IPS DF 4.7 (cell line): ENCODE data around the gene PANK1.
"Not testable (repeated sequence)": the region's sequence is repeated elsewhere in the genome, so short reads cannot be mapped to it uniquely, and the experiment has no call there.

Experiments
- DNase-seq: peaks from one replicate; pipeline ENCODE4 v3.0.0-alpha.2; 2013; ENCODE audit warnings: low spot score; ENCODE audit errors: extremely low read depth

Gene PANK1

DNA sequence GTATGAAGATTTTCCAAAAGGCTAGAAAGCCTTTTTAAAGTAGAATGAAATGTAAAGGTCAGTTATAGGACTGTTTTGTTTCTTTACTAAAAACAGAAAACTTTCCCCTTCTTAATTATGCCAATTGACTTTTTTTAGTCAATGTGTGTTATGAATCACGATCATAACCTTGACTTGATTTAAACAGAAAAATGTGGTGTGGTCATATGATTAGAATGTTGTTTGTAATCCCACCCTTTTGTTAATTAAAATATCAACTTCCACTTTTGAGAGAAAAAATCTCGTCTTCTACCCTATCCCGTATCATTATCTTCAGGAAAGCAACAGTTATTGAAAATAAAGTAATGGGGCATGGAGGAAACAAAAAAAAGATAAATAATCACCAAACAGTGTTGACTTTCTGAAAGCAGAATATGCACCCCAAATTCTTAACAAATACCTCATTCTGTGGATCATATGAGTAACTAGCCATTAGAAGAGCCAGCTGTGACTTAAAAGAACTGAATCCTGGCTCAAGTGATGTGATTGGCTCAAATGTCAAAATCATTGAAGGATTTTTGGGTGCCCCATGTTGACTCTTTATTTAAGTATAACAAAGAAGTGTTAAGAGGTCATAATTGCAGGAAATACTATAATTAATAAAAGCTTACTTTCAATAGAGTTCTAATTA lies 77.3 kb downstream of the PANK1 start:
- DNase-seq: no peak

DNA sequence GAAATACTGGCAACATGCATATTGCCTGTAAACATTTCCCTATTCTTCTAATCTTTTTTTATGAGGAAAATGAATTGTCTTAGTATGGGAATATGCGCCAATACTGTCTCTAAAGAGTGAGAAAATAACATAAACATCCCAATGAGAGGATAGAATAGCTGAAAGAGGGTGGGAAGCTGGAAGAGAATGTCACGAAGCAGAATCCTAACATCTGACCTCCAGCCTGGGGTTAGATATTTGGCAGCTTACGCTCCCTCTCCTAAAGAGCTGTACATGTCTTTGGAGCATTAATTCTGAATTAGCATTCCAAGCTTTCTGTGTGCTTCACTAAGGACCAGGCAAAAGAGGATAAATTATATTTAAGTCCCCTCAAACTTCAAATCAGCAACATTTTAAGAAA lies 78.0 kb downstream of the PANK1 start:
- DNase-seq: no peak

DNA sequence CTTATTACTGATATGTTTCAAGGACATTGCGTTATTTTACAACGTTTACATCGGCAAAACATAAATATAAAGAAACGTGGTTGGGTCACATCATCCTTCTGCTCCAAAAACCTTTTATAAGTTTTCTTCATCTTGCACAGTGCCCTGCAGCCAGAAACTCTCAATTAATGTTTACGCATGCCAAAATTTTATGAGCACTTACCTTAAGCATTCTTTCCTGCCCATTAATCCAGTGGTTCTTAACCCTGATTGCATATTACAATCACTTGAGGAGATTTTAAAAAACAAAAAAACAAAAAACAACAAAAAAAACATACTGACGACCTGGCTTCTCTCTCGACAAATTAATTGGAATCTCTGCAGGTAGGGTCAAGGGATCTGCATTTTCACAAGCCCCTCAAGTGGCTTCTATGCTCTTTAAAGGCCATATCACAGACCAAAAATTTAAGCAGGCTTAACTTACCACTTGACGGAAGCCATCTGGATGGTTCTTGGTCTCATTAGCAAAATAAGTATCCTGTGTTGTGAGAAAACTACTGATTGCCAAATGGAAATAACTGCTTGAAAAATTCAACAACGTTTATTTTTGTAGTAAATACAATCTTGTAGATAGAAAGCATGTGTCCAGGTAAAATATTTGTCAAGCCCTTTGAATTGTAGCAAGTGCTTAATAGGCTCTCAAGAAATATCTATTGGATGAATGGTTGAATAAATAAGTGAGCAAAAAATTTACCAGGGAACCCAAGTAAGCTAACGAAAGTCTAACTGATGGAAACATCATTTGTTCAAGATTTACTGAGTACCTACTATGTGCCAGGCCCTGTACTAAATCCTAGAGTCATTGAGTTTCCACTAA lies 78.7 kb downstream of the PANK1 start:
- no peak for DNase-seq

DNA sequence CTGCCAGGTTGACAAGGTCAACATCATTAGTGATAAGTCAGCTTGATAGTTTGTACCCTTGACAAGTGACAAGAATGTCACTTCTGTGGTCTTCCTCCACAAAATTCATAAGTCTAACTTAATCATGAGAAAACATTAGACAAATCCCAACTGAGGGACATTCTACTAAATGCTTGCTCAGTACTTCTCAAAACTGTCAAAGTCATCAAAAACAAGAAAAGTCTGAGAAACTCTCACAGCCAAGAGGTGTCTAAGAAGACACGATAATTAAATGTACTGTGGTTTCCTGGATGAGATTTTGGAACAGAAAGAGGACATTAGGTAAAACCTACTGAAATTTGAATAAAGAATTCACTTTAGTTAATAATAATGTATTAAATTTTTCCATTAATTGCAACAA lies 79.9 kb downstream of the PANK1 start:
- DNase-seq: no peak

DNA sequence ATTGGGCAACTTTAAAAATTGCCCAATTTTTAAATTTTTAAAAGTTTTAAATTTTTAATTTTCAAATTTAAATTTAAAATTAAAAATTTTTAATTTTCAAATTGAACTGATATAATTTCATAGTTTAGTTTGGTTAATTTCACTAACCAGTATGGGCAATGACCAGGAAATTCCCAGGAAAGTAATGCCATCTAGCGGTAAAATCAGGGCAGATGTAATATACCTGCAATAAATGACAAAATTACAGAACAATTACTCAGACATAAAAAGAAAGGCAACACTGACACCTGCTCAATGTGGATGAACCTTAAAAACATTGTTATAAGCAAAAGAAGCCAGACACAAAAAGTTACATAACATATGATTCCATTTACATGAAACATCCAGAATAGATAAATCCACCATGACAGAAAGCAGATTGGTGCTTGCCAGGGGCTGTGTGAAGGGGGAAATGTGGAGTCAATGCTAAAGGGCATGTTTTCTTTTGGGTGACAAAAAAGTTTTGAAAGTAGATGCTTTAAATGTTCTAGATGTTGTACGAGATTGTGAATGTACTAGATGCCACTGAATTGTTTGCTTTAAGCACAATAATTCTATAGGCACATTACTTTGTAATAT lies 81.1 kb downstream of the PANK1 start:
- DNase-seq: no peak

DNA sequence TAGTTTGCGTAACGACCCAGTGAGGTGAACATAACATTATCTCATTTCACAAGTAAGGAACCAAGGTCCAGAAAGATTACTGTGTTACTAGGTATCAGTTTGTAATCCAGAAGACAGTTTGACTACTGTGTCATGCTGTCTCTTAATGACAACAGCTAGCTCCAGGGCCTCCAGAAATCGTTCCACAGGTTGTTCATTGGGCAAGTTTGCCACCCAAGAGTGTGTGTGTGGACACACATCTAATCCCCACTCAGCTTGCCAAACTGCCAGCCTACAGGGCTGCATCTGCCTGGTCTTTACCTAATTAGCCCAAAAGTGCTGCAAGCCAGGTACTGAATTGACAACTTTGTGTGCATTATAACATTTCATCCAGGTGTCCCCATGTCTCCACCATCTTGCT lies 81.7 kb downstream of the PANK1 start:
- DNase-seq: no peak

DNA sequence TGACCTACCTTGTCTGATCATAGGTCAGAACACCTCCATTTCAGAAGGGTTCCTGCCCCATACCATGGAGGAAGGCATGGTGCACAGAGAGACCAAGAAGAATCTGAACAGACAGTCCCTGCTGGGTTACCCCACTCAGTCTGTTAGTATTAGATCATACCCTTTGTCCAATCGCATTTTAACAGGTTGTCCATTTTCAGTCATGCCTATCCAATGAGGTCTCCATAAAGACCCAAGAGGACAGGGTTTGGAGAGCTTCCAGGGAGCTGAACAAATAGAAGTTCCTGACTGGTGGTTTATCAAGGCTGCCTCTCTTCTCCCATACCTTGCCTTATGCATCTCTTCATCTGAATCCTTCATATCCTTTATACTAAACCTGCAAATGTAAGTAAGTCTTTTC lies 88.4 kb downstream of the PANK1 start:
- DNase-seq: no peak

DNA sequence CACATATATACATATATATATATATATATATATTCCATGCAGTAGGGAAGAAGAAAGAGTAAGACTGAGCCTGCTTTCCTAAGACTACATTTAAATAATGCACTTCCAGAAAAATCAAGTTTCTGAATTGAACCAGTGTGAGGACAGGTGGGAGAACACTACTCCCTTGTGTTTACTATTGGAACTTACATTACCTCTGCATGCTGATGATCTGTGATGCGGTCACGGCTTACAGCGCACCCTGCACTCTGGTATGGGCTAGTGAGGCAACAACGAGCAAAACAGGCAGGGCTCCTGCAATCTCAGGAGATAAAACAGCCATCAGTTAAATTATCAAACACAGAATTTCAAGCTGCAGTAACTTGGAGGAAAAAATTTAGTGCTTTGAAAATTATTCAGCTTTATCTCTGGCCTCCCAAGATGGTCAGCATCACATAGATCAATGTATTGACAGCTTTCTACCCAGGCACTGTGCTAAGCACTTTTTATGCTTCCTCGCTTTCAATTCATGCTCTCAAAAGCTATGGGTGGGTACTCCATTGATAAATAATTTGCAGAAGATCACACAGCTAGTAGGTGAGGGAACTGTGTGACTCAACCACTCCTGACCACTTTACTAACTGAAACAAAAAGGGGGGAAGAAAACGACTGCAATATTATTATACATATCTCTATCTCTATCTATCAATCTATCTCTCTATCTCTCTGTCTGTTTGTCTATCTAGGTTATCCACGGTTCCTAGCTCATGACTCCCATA lies 89.2 kb downstream of the PANK1 start:
- DNase-seq: no peak

DNA sequence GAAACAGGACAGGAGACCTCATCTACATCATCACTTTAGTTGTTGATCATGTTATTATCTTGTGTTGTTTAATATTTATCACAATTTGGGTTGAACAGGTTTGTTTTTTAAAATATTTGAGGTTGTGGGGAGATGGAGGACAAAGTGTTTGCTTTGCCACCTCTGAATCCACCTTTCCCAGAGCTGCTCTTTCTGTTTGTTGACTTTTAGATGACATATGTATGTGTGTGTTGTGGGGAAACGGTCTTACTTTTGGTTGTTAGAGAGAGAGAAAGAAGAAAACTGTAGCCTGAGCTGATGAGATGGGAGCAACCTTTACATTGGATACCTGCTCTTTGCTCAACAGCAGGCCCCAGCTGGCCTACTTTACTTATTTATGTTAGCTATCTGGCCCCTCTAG lies 90.6 kb downstream of the PANK1 start:
- no peak for DNase-seq

DNA sequence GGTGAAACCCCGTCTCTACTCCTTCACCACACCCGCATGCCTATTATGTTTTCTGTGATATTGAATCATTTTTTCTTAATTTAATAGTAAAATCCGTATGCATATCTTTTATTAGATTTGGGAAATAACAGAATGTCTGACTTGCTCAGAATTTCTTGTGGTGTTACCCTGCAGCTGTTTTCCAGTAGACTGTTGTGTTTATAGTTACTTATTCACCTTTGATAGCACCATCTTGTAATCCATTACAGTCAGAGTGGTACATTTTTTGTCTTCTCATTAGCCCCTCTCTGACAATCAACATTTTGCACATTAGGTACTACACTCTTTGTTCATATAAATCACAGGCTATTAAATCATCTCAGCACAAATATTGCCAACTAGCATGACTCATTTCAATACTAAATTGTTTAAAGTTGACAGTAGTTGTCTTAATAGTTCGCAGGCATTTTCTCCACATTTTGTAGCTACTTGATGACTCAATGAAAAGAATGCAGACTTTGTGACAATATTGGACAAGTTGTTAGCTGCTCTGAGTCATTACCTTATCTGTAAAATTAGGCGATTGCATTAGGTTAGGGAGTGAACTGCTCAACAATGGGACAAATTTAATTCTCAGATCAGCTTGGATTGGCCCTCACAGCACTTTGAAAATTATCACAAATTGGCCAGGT lies 91.8 kb downstream of the PANK1 start:
- DNase-seq: no peak

DNA sequence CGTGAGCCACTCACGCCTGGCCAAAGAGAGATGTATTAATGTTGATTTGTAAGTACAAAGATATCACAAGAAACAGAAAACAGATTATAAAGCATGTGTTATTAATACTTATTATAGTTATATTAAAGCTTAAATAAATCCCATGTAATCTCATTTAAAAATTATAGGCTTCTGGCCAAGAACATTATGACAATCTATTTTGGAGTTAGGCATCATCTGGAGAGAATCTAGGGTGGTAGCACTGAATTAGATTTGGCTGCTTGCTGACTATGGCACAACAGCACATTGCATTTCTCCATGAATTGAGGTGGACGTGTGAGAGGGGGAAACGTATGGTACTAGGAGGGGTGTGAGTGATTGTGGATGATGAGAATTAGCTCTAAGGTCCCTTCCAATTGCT lies 92.8 kb downstream of the PANK1 start:
- no peak for DNase-seq

DNA sequence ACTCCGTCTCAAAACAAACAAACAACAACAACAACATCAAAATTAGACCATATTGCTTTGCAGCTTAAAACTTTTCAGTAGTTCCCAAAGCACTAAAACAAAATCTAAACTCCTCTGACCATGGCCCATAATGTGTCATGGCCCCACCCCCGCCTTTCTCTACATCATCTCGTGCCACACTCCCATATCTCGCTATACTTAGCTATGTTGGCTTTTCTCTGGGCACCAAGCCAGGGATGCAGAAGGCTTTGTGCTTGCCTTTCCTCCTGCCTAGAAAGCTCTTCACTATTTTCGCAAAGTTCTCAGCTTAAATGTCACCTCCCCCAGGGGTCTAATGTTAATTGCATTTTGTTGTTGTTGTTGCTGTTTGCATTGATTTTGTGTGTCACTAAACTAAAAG lies 94.5 kb downstream of the PANK1 start:
- no peak for DNase-seq

DNA sequence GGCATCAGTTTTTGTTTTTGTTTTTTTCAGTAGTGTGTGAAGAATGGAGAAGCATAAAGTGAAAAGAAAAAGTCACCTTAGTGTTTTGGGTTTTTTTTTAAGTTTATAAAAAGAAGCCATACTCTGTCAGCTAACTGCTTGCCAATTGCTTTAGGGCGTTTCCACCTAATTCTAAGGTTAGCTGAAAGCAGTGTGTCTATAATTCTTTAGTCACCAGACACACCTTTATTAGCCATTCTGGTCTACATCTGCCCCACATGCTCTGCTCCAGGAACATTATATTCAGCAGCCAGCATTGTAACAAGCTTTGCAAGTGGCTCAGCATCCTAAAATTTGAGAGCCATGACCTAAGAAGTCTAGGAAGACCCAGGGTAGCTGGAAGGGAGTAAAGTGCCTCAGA lies 95.5 kb downstream of the PANK1 start:
- DNase-seq: no peak

DNA sequence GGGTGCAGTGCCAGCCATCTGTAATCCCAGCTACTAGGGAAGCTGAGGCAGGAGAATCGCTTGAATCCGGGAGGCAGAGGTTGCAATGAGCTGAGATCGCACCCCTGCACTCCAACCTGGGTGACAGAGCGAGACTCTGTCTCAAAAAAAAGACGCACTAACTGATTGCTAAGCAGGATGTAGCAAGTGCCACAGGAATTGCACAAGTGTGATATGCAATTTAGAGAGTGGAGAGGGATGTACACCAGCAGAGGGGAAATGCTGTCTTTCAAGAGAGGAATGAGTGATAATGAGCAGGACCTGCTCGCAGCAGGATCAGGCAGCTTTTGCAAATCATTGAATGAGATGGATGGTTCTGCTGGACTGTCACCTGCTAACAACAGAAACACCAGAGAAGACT lies 96.4 kb downstream of the PANK1 start:
- DNase-seq: no peak

DNA sequence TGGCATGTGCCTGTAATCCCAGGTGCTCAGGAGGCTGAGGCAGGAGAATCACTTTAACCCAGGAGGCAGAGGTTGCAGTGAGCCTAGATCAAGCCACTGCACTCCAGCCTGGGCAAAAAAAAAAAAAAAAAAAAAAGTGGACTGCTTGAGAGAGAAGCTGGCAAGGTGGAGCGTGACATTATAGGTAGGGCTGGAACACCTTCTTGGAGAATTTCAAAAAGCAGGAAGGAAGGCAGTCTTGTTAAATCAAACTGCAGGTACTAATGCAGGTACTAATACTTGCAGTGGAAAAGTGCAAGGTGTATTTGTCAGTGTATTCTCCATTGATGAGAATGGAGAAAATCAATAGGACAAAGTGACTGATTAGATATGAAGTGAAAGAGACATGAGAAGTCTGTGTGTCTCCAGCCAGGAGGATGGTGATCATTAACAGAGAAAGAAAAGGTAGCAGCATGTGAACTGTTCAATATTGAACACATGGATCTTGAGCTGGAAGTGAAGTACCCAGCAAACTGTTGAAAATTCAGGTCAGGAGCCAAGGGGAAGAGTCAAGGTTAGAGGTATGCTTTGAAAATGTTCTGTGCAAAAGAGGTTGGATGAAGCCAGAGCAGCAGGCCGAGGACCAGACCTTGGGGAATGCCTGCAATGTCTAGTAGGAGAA lies 97.1 kb downstream of the PANK1 start:
- DNase-seq: no peak

DNA sequence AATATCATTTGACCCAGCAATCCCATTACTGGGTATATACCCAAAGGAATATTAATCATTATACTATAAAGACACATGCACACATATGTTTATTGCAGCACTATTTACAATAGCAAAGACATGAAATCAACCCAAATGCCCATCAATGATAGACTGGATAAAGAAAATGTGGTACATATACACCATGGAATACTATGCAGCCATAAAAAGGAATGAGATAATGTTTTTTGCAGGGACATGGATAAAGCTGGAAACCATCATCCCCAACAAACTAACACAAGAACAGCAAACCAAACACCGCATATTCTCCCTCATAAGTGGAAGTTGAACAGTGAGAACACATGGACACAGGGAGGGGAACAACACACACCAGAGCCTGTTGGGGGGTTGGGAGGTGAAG lies 98.4 kb downstream of the PANK1 start:
- DNase-seq: not testable (repeated sequence)

DNA sequence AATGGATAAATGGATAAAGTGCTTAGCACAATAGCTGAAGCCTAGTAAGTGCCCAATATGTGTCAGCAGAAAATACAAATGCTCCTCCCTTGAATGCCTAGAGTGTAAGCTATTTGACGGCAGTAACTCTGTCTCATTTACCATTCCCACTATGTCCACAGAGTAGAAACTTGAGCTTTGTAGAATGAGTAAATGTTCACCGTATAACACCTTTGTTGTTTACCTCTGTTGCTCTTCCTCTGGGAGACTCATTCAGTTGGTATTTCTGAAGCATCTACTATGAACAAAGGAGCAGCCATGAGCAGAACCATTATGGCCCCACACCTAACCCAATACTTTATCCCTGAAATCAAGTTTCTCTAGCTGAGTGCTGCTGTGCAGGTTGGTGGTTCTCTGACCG lies 101.2 kb downstream of the PANK1 start:
- no peak for DNase-seq

DNA sequence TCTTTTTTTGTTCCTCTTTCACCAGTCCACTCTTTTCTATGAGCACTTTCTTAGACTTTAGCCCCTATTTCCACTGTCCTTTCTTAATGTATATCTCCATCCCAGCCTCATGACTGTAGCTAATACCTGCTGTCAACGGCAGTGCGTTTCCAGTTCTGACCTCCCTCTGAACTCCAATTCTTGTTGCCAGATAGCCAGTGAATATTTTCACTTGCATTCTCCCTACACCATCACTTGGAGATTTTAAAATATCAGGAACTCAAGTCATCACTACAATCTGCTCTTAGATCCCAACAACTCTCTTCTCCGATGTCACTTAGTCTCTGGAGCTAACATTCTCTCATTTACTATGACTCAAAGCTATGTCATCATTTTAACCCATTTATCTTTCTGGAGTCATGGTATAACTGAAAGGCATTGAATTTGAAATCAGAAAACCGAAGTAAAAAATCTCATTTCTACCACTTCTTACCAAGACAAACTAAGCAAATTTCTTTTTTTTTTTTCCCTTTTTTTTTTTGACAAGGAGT lies 104.6 kb downstream of the PANK1 start:
- DNase-seq: no peak

DNA sequence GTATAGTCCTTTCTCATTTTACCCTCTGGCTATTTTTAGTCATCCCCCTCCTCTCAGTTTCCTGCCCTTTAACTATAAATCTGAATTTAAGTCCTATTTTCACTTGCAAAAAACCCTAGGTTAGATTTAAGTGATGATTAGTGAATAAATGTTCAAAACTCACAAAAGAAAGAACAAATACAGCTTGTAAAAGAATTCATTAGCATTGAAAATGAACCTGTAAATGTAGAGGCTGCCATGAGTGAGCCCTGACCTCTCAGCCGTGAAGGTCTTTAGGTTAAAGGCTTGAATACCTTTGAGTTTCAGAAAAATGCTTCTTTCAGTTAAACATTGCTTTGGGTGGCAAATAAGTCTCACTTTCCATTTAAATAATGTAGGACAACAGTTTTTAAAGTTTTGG lies 107.7 kb downstream of the PANK1 start:
- no peak for DNase-seq

DNA sequence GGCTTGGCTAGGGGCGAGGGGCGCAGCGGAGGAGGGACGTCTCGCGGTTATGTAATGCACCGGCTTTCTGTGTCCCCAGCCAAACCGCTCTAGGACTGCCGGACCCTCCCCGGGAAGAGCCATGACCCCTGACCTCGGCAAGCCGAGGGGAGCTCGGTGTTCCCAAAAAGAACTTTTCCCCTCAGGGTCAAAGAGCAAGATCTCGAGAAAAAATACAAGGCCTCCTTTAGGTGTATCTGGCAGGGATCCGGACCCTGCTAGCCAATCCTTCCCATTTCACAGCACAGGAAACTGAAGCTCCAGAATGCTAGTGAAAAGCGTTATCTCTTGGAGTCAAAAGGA lies 109.1 kb downstream of the PANK1 start:
- no peak for DNase-seq
